ENCODE measurements around the gene UACA. TPM values are rescaled to one million over a fixed set of nuclear protein-coding genes. Genes with fewer than 3 reads are reported as not detected.

UACA gene
- total RNA-seq, 1 donor from 2014 or later, result 9.4 TPM

GRCh38 chr15:70778258-70779076 lies 15.1 kb upstream of the UACA start:
- no peaks in the 10 kb centered on the region for H3K36me3 ChIP-seq (ENCODE audit: control insufficient read depth, insufficient read depth, low read length)
- H3K27me3 ChIP-seq (ENCODE audit: control insufficient read depth, insufficient read depth, low read length), result no peaks in the 10 kb centered on the region
- H3K4me3 ChIP-seq (ENCODE audit: low read depth, low read length), result no peak overlapping the region
- TF ChIP-seq CTCF (IDR thresholded peaks at IDR 0.05; ENCODE audit: insufficient read depth, low read length, poor library complexity, severe bottlenecking), result no peak
- no peak for DNase-seq (ENCODE audit: low read depth)

GRCh38 chr15:70777170-70777926 lies 14.0 kb upstream of the UACA start:
- no peak for TF ChIP-seq CTCF (IDR thresholded peaks at IDR 0.05; ENCODE audit: insufficient read depth, low read length, poor library complexity, severe bottlenecking)
- H3K4me3 ChIP-seq (ENCODE audit: low read depth, low read length), result no peak overlapping the region
- H3K36me3 ChIP-seq (ENCODE audit: control insufficient read depth, insufficient read depth, low read length), result no peaks in the 10 kb centered on the region
- DNase-seq (ENCODE audit: low read depth), result no peak
- no peaks in the 10 kb centered on the region for H3K27me3 ChIP-seq (ENCODE audit: control insufficient read depth, insufficient read depth, low read length)

- no peaks in the 10 kb centered on the region for H3K36me3 ChIP-seq (ENCODE audit: control insufficient read depth, insufficient read depth, low read length)
- no peaks in the 10 kb centered on the region for H3K27me3 ChIP-seq (ENCODE audit: control insufficient read depth, insufficient read depth, low read length)
- no peak overlapping the region for H3K4me3 ChIP-seq (ENCODE audit: low read depth, low read length)
- TF ChIP-seq CTCF (IDR thresholded peaks at IDR 0.05; ENCODE audit: insufficient read depth, low read length, poor library complexity, severe bottlenecking), result no peak
- no peak for DNase-seq (ENCODE audit: low read depth)
These were observed 11.8 kb upstream of the UACA start for GRCh38 chr15:70775160-70775559.

GRCh38 chr15:70772402-70772801 lies 9.0 kb upstream of the UACA start:
- no peak for TF ChIP-seq CTCF (IDR thresholded peaks at IDR 0.05; ENCODE audit: insufficient read depth, low read length, poor library complexity, severe bottlenecking)
- DNase-seq (ENCODE audit: low read depth), result no peak
- Histone ChIP-seq H3K36me3 (ENCODE audit: control insufficient read depth, insufficient read depth, low read length) (no peaks in the 10 kb centered on the region), H3K27me3 (ENCODE audit: control insufficient read depth, insufficient read depth, low read length) (no peaks in the 10 kb centered on the region), H3K4me3 (ENCODE audit: low read depth, low read length) (no peak overlapping the region)

GRCh38 chr15:70770863-70771262 lies 7.5 kb upstream of the UACA start:
- DNase-seq (ENCODE audit: low read depth), result no peak
- no peaks in the 10 kb centered on the region for H3K36me3 ChIP-seq (ENCODE audit: control insufficient read depth, insufficient read depth, low read length)
- no peak overlapping the region for H3K4me3 ChIP-seq (ENCODE audit: low read depth, low read length)
- H3K27me3 ChIP-seq (ENCODE audit: control insufficient read depth, insufficient read depth, low read length), result no peaks in the 10 kb centered on the region
- no peak for TF ChIP-seq CTCF (IDR thresholded peaks at IDR 0.05; ENCODE audit: insufficient read depth, low read length, poor library complexity, severe bottlenecking)
